Astrocyte of the spinal cord (primary cell): ENCODE results near the gene SIPA1L3.
"Not testable (repeated sequence)": the region's sequence is repeated elsewhere in the genome, so short reads cannot be mapped to it uniquely, and the experiment has no call there.

Source experiments
- DNase-seq: peaks from one replicate; pipeline ENCODE4 v3.0.0; 2011; ENCODE audit warnings: low read depth, low spot score
- H3K4me3 ChIP-seq: 2 replicates; pipeline ENCODE4 v1.5.1; 2011; ENCODE audit warnings: low read depth, mild to moderate bottlenecking, low read length, moderate library complexity
- CTCF ChIP-seq: IDR thresholded peaks from 2 replicates; pipeline ENCODE4 v1.5.1; 2012; ENCODE audit warnings: low read depth, mild to moderate bottlenecking, low read length, inconsistent platforms
- in situ Hi-C: cut with HindIII; loops from 2 replicates; pipeline ENCODE4 v1.10.0; 2017; ENCODE audit warnings: low sequenced_read_pairs

The SIPA1L3 gene

DNA sequence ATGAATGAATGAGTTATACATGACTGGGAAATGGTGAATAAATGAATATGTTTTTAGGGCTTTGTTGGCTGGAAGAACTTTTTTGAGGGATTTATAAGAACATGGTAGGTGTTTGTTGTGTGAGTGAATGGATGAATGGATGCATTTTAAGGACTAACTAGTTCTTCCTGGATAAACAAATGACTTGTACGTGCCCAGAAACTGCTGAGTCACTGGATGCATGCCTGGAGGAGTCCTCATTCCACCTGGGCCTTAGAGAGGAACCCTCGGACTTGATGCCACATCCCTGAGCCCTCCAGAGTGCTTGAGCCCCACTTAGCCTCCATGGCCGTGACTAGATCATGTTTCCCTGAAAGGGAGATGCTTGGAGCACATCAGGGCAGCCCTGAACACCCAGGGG, 163.6 kb downstream of the SIPA1L3 start:
- no peak overlapping the region for H3K4me3 ChIP-seq
- in situ Hi-C loops: no loop called here
- TF ChIP-seq CTCF: no peak
- peak; percentile 57 for DNase-seq

GRCh38 chr19:38071054-38071453, 164.0 kb downstream of the SIPA1L3 start:
- in situ Hi-C loops, H3K4me3 ChIP-seq, DNase-seq: not testable (repeated sequence)

DNA sequence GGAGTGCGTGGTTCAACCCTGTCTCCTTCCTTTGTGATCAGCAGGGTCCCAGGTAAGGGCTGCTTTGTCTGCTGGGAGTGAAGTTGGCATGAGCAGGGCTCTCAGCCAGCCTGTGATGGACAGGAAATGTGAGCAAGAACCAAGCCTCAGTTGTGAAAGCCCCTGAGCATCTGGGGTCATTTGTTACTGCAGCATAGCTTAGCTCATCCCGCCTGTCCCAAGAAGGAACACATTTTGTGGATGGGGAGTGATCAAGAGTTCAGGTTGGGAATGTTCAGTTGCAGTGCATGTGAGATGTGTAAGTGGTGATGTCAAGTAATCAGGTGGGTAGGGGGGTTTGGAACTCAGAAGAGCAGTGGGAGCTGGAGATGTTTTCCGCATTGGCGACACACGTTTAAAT, 164.6 kb downstream of the SIPA1L3 start:
- no peak for DNase-seq
- in situ Hi-C loops: no loop called here
- no peak overlapping the region for H3K4me3 ChIP-seq
- TF ChIP-seq CTCF: no peak

DNA sequence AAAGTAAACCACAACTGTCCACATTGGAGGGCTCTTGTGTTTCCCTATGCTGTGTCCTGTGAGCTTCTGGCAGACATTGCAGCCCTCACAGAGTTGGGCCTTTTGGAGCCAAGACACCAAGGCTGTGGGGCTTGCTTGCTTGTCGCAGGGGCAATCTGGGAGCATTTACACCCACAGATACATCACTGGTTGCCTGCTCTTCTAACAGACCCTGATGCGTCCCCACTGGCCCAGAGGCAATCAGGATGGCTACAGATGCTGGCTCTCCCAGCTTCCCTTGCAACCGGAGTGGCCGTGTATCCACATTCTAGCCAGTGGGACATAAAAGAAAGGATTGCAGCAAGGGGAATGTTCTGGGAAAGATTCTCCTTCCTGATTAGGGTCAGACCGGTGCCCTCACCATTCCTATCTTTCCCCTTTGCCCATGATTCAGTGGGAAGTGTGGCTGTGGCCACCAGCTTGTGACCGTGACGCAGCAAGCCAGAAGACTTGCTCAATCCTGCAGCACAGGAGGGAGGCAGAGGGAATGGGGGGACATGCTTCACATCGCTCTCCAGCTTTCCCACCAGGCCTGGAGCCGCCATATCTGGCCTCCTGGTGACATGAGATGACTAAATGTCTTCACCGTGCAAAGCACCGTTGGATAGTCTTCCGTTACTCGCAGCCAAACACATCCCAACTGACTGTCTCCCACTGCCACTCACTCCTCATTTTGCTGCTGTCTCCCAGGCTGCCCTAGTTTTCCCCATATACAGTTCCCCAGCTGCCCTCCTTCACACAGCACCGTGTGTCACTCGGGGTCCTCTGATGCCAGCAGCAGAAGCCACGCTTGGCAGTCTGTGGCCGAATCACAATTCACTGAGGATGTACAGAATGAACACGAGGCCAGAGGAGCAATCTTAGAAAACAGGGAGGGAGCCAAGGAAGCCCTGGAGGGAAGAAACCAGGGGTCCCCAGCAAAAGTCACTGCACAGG, 166.1 kb downstream of the SIPA1L3 start:
- peak; percentile 17 for DNase-seq
- TF ChIP-seq CTCF: no peak
- in situ Hi-C loops: no loop called here
- H3K4me3 ChIP-seq: no peak overlapping the region

DNA sequence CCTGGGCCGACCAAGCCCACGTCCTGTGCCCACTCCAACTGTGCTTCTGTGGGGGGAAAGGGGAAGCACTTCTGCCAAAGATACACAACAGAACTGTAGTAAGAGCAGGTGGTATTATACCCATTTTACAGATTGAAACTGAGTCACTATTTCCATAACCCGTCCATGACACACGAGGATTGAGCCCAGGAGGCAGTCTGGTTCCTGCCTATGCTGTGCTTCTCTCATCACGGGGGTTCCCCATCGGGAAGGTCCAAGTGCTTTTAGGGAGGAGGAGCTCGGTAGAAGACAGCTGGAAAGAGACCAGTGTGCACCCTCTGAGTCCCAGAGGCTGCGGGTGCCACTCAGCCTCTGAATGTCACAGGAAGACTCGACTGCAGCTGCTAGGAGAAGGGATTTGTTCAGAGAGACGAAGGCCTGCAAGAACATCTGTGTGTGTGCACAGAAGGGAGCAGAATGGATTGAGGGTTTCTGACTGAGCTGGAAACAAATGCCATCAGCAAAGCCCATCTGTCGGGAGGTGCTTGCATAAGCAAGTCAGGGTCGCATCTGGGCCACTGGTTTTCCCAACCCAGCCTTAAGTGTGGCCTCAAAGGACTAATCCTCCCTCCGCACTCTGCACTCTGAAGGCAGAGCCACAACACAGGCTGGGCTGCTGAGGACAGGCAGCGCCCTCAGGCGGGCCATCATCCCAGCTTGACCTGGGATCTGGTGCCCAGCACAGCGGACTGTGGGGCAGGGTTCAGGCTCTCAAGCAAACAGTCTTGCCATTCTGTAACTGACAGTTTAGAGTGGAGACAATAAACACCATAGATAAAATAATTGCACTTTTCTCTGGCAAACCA, 167.1 kb downstream of the SIPA1L3 start:
- DNase-seq: no peak
- in situ Hi-C loops: no loop called here
- TF ChIP-seq CTCF: no peak
- H3K4me3 ChIP-seq: no peak overlapping the region

DNA sequence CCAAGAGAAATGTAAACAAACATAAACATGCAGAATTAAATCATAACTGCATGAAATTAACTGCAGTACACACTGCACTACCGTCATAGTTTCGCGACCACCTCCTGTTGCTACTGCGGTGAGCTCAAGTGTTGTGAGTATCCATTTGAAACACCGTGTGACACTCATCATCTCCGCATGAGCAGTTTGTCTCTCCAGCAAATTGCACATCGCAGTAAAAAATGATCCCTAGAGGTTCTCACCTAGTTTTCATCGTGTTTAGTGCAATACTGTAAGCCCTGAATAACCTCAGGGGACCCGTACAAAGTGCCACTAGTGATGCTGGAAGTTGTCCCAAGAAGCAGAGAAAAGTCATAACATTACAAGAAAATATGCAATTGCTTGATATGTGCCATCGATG, 169.3 kb downstream of the SIPA1L3 start:
- no peak overlapping the region for H3K4me3 ChIP-seq
- no peak for DNase-seq
- no peak for TF ChIP-seq CTCF
- in situ Hi-C loops: no loop called here
